DOHH2 (cell line): ENCODE data around the gene JPH2.

Experiments used
- H3F3A ChIP-seq: fragments of 200-600 bp; sonication (generic), shearing (Covaris generic); 2 replicates; pipeline ENCODE4 v1.6.0; 2016; ENCODE audit warnings: antibody characterized with exemption, mild to moderate bottlenecking; ENCODE audit not compliant: control insufficient read depth, insufficient read depth
- H3K27ac ChIP-seq: fragments of 200-600 bp; sonication (generic); 2 replicates; pipeline ENCODE4 v1.5.1; 2014; ENCODE audit warnings: low read depth, mild to moderate bottlenecking, low read length, moderate library complexity
- H3K27me3 ChIP-seq: fragments of 200-600 bp; sonication (generic); 2 replicates; pipeline ENCODE4 v1.6.1; 2014; ENCODE audit warnings: mild to moderate bottlenecking, low read length, mixed read lengths; ENCODE audit not compliant: control insufficient read depth
- H3K36me3 ChIP-seq: fragments of 200-600 bp; sonication (generic); 2 replicates; pipeline ENCODE4 v1.6.1; 2014; ENCODE audit warnings: mild to moderate bottlenecking, low read length, moderate library complexity, mixed read lengths; ENCODE audit not compliant: control insufficient read depth
- H3K4me1 ChIP-seq: fragments of 200-600 bp; sonication (generic); 2 replicates; pipeline ENCODE4 v1.6.1; 2014; ENCODE audit warnings: mild to moderate bottlenecking, low read length, mixed read lengths; ENCODE audit not compliant: control insufficient read depth
- H3K4me2 ChIP-seq: fragments of 200-600 bp; sonication (generic); 2 replicates; pipeline ENCODE4 v1.6.0; 2014; ENCODE audit warnings: mild to moderate bottlenecking, low read length, moderate library complexity
- H3K4me3 ChIP-seq: fragments of 200-600 bp; sonication (generic); 2 replicates; pipeline ENCODE4 v1.5.1; 2014; ENCODE audit warnings: mild to moderate bottlenecking, low read length, mixed read lengths
- H3K79me2 ChIP-seq: fragments of 200-600 bp; sonication (generic); 2 replicates; pipeline ENCODE4 v1.6.1; 2014; ENCODE audit warnings: mild to moderate bottlenecking, low read length, mixed read lengths; ENCODE audit not compliant: control insufficient read depth
- H3K9me2 ChIP-seq: fragments of 200-600 bp; sonication (generic); replicated peaks from 2 replicates; pipeline ENCODE4 v1.6.1; 2014; ENCODE audit warnings: mild to moderate bottlenecking, low read length, mixed read lengths; ENCODE audit not compliant: control insufficient read depth
- H3K9me3 ChIP-seq: fragments of 200-600 bp; sonication (generic); 2 replicates; pipeline ENCODE4 v1.6.1; 2014; ENCODE audit warnings: antibody characterized with exemption, low read length, mixed read lengths; ENCODE audit not compliant: control insufficient read depth, insufficient read depth
- H4K20me1 ChIP-seq: fragments of 200-600 bp; sonication (generic); 2 replicates; pipeline ENCODE4 v1.6.0; 2014; ENCODE audit warnings: low read depth, mild to moderate bottlenecking, antibody characterized with exemption, low read length, moderate library complexity; ENCODE audit not compliant: control insufficient read depth, insufficient read depth
- CTCF ChIP-seq: fragments of 200-600 bp; sonication (generic); IDR thresholded peaks from one replicate; pipeline ENCODE4 v1.5.1; 2014; ENCODE audit warnings: antibody characterized with exemption, mild to moderate bottlenecking, low read depth, low read length; ENCODE audit not compliant: poor library complexity, severe bottlenecking
- EZH2phosphoT487 ChIP-seq: fragments of 200-600 bp; sonication (generic); IDR thresholded peaks from 2 replicates; pipeline ENCODE4 v1.6.1; 2017; ENCODE audit warnings: borderline replicate concordance, mild to moderate bottlenecking, antibody characterized with exemption, low read length, moderate library complexity, mixed read lengths

JPH2 gene

GRCh38 chr20:44118185-44119033 lies 68.6 kb downstream of the JPH2 start:
- H3F3A ChIP-seq = no peaks in the 10 kb centered on the region
- no peaks in the 10 kb centered on the region for H4K20me1 ChIP-seq
- H3K4me2 ChIP-seq = no peak overlapping the region
- no peak for TF ChIP-seq CTCF
- no peak for TF ChIP-seq EZH2phosphoT487
- H3K79me2 ChIP-seq = no peaks in the 10 kb centered on the region
- no peaks in the 10 kb centered on the region for H3K36me3 ChIP-seq
- no peaks in the 10 kb centered on the region for H3K9me2 ChIP-seq
- no peak overlapping the region for H3K27ac ChIP-seq
- H3K4me3 ChIP-seq = no peak overlapping the region
- H3K9me3 ChIP-seq = no peaks in the 10 kb centered on the region
- no peaks in the 10 kb centered on the region for H3K27me3 ChIP-seq
- no peaks in the 10 kb centered on the region for H3K4me1 ChIP-seq

- no peak for TF ChIP-seq CTCF
- no peak for TF ChIP-seq EZH2phosphoT487
- no peak overlapping the region for H3K27ac ChIP-seq
- H3K4me2 ChIP-seq = no peak overlapping the region
- H3K4me1 ChIP-seq = no peaks in the 10 kb centered on the region
- no peaks in the 10 kb centered on the region for H3K9me2 ChIP-seq
- no peaks in the 10 kb centered on the region for H4K20me1 ChIP-seq
- H3K79me2 ChIP-seq = no peaks in the 10 kb centered on the region
- H3K9me3 ChIP-seq = no peaks in the 10 kb centered on the region
- H3K4me3 ChIP-seq = no peak overlapping the region
- no peaks in the 10 kb centered on the region for H3F3A ChIP-seq
- H3K27me3 ChIP-seq = no peaks in the 10 kb centered on the region
- H3K36me3 ChIP-seq = no peaks in the 10 kb centered on the region
Observed at GRCh38 chr20:44117296-44118184, 69.4 kb downstream of the JPH2 start.

GRCh38 chr20:44115762-44116644 lies 71.0 kb downstream of the JPH2 start:
- Histone ChIP-seq H3K27ac (no peak overlapping the region), H3K4me1 (no peaks in the 10 kb centered on the region), H4K20me1 (no peaks in the 10 kb centered on the region), H3K4me3 (no peak overlapping the region), H3K4me2 (no peak overlapping the region), H3F3A (no peaks in the 10 kb centered on the region), H3K9me3 (no peaks in the 10 kb centered on the region), H3K36me3 (no peaks in the 10 kb centered on the region), H3K79me2 (no peaks in the 10 kb centered on the region), H3K27me3 (no peaks in the 10 kb centered on the region), H3K9me2 (no peaks in the 10 kb centered on the region)
- TF ChIP-seq CTCF (no peak), EZH2phosphoT487 (no peak)
